HepG2 (cell line): ENCODE measurements around the gene GLUL. TPM values are rescaled to one million over a fixed set of nuclear protein-coding genes. Genes with fewer than 3 reads are reported as not detected.
A peak's percentile ranks its signal among the peaks of the same experiment; 100 is the strongest.

ENCODE experiments used
- BCL3 ChIP-seq: sonication (generic); formaldehyde crosslinking; IDR thresholded peaks from 2 replicates; pipeline ENCODE4 v1.5.1; 2020; ENCODE audit warnings: mild to moderate bottlenecking, missing genetic modification reagents, moderate library complexity
- ELF3 ChIP-seq: IDR thresholded peaks from 2 replicates; pipeline ENCODE4 v1.6.1; 2016; ENCODE audit warnings: missing genetic modification reagents, missing compliant biosample characterization
- GATAD2A ChIP-seq: IDR thresholded peaks from 2 replicates; pipeline ENCODE4 v1.6.1; 2016
- HNF4A ChIP-seq: sonication (generic); formaldehyde crosslinking; IDR thresholded peaks from 2 replicates; pipeline ENCODE4 v1.4.0; 2020; ENCODE audit warnings: missing genetic modification reagents
- HNF4G ChIP-seq, 2 experiments: sonication (generic) in 1 of 2; formaldehyde crosslinking in 1 of 2; IDR thresholded peaks; 2 replicates each; pipeline versions ENCODE4 v1.4.0 to v1.6.1; 2011 to 2020; ENCODE audit warnings: borderline replicate concordance in 2 of 2, low read depth in 2 of 2, mild to moderate bottlenecking in 2 of 2, low read length in 1 of 2, missing genetic modification reagents in 1 of 2, moderate library complexity in 1 of 2
- KDM4B ChIP-seq: sonication (generic); formaldehyde crosslinking; IDR thresholded peaks from 2 replicates; pipeline ENCODE4 v1.4.0; 2020; ENCODE audit warnings: missing genetic modification reagents
- MED13 ChIP-seq: sonication (generic); formaldehyde crosslinking; IDR thresholded peaks from 2 replicates; pipeline ENCODE4 v1.5.0; 2020; ENCODE audit warnings: missing genetic modification reagents
- NFIB ChIP-seq: sonication (generic); formaldehyde crosslinking; IDR thresholded peaks from 2 replicates; pipeline ENCODE4 v1.9.0; 2021; ENCODE audit warnings: missing genetic modification reagents, mild to moderate bottlenecking, borderline replicate concordance
- ONECUT2 ChIP-seq: sonication (generic); formaldehyde crosslinking; IDR thresholded peaks from 2 replicates; pipeline ENCODE4 v1.4.0; 2020; ENCODE audit warnings: missing genetic modification reagents
- SALL1 ChIP-seq: sonication (generic); formaldehyde crosslinking; IDR thresholded peaks from 2 replicates; pipeline ENCODE4 v1.8.0; 2022; ENCODE audit warnings: mild to moderate bottlenecking, missing genetic modification reagents
- SALL2 ChIP-seq: sonication (generic); formaldehyde crosslinking; IDR thresholded peaks from 2 replicates; pipeline ENCODE4 v1.8.1; 2023; ENCODE audit warnings: mild to moderate bottlenecking, missing genetic modification reagents, inconsistent platforms
- TMF1 ChIP-seq: sonication (generic); formaldehyde crosslinking; IDR thresholded peaks from 2 replicates; pipeline ENCODE4 v1.8.1; 2022; ENCODE audit warnings: low read depth, missing genetic modification reagents
- ZNF276 ChIP-seq: sonication (generic); formaldehyde crosslinking; IDR thresholded peaks from 2 replicates; pipeline ENCODE4 v1.4.0; 2020; ENCODE audit warnings: mild to moderate bottlenecking, low read depth, missing genetic modification reagents
- ZNF329 ChIP-seq: sonication (generic); formaldehyde crosslinking; IDR thresholded peaks from 2 replicates; pipeline ENCODE4 v1.9.0; 2021; ENCODE audit warnings: low read depth, mild to moderate bottlenecking, missing genetic modification reagents
- ZNF432 ChIP-seq: sonication (generic); formaldehyde crosslinking; IDR thresholded peaks from 2 replicates; pipeline ENCODE4 v1.5.0; 2020; ENCODE audit warnings: missing genetic modification reagents, mild to moderate bottlenecking, borderline replicate concordance
- ZNF460 ChIP-seq: sonication (generic); formaldehyde crosslinking; IDR thresholded peaks from 2 replicates; pipeline ENCODE4 v1.5.1; 2020; ENCODE audit warnings: missing genetic modification reagents, mild to moderate bottlenecking, borderline replicate concordance
- ZNF556 ChIP-seq: sonication (generic); formaldehyde crosslinking; IDR thresholded peaks from 2 replicates; pipeline ENCODE4 v1.4.0; 2020; ENCODE audit warnings: mild to moderate bottlenecking, missing genetic modification reagents, borderline replicate concordance
- polyA plus RNA-seq, 8 experiments: library from polyadenylated mRNA; depleted of rRNA in 3 of 8; stranded (reverse) in 7 of 8; unstranded in 1 of 8; fragments of >200 nt; fragmentation: Illumina TruSeq in 4 of 8; extraction: Trizol in 4 of 8; gene quantifications; 2 replicates each; pipeline versions ENCODE4 v1.2.1 to v1.2.3, GENCODE V29; 2011 to 2016; ENCODE audit warnings: low read depth in 4 of 8, missing spikeins in 1 of 8, mixed read lengths in 1 of 8; ENCODE audit not compliant: insufficient read depth in 1 of 8
- total RNA-seq, 5 experiments: library from RNA; depleted of rRNA; stranded (reverse); fragments of >200 nt; fragmentation: Illumina TruSeq; extraction: Trizol; gene quantifications; 2 replicates each; pipeline ENCODE4 v1.2.3, GENCODE V29; 2016; ENCODE audit warnings: low read depth in 1 of 5
- TF ChIP-seq, protein P1 (sequence below): sonication (generic); formaldehyde crosslinking; IDR thresholded peaks from 2 replicates; pipeline ENCODE4 v1.4.0; 2020; ENCODE audit warnings: missing genetic modification reagents
- TF ChIP-seq, protein P2 (sequence below): sonication (generic); formaldehyde crosslinking; IDR thresholded peaks from 2 replicates; pipeline ENCODE4 v1.5.0; 2020; ENCODE audit warnings: mild to moderate bottlenecking, missing genetic modification reagents

The GLUL gene
- total and polyA plus RNA-seq, 2 of the 13 experiments (the other 11 are each of a cell fraction or from before 2014, with no cell fraction given): 423 to 827 TPM

GRCh38 chr1:182392050-182393028, 749 bp upstream of the GLUL start (continued):
- no peak for TF ChIP-seq TMF1 (CRISPR knock-in tag)
- no peak for TF ChIP-seq MED13
- TF ChIP-seq HNF4G (IDR thresholded peaks at IDR 0.05; ENCODE audit: borderline replicate concordance, low read depth, low read length): no peak
- TF ChIP-seq HNF4G (CRISPR knock-in tag; IDR thresholded peaks at IDR 0.05; ENCODE audit: borderline replicate concordance, low read depth): no peak
- TF ChIP-seq KDM4B (CRISPR knock-in tag): no peak
- TF ChIP-seq ONECUT2: no peak
- TF ChIP-seq, protein P1, sequence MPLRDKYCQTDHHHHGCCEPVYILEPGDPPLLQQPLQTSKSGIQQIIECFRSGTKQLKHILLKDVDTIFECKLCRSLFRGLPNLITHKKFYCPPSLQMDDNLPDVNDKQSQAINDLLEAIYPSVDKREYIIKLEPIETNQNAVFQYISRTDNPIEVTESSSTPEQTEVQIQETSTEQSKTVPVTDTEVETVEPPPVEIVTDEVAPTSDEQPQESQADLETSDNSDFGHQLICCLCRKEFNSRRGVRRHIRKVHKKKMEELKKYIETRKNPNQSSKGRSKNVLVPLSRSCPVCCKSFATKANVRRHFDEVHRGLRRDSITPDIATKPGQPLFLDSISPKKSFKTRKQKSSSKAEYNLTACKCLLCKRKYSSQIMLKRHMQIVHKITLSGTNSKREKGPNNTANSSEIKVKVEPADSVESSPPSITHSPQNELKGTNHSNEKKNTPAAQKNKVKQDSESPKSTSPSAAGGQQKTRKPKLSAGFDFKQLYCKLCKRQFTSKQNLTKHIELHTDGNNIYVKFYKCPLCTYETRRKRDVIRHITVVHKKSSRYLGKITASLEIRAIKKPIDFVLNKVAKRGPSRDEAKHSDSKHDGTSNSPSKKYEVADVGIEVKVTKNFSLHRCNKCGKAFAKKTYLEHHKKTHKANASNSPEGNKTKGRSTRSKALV (CRISPR knock-in tag): no peak
- TF ChIP-seq, protein P2, sequence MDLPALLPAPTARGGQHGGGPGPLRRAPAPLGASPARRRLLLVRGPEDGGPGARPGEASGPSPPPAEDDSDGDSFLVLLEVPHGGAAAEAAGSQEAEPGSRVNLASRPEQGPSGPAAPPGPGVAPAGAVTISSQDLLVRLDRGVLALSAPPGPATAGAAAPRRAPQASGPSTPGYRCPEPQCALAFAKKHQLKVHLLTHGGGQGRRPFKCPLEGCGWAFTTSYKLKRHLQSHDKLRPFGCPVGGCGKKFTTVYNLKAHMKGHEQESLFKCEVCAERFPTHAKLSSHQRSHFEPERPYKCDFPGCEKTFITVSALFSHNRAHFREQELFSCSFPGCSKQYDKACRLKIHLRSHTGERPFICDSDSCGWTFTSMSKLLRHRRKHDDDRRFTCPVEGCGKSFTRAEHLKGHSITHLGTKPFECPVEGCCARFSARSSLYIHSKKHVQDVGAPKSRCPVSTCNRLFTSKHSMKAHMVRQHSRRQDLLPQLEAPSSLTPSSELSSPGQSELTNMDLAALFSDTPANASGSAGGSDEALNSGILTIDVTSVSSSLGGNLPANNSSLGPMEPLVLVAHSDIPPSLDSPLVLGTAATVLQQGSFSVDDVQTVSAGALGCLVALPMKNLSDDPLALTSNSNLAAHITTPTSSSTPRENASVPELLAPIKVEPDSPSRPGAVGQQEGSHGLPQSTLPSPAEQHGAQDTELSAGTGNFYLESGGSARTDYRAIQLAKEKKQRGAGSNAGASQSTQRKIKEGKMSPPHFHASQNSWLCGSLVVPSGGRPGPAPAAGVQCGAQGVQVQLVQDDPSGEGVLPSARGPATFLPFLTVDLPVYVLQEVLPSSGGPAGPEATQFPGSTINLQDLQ (CRISPR knock-in tag): no peak
- TF ChIP-seq SALL2 (CRISPR knock-in tag): no peak
- TF ChIP-seq ZNF329 (CRISPR knock-in tag): no peak
- TF ChIP-seq SALL1 (CRISPR knock-in tag): 0 out of 2 replicates have a peak, but pooled peaks have one; percentile 24
- no peak for TF ChIP-seq NFIB (CRISPR knock-in tag)
- TF ChIP-seq ZNF556 (CRISPR knock-in tag): no peak
- TF ChIP-seq ZNF460 (CRISPR knock-in tag): no peak
- TF ChIP-seq BCL3 (CRISPR knock-in tag): no peak
- no peak for TF ChIP-seq GATAD2A
- TF ChIP-seq HNF4A: no peak
- TF ChIP-seq ZNF276 (CRISPR knock-in tag): no peak
- TF ChIP-seq ZNF432: no peak
- no peak for TF ChIP-seq ELF3
